ENCODE measurements around the gene LARGE2. TPM values are rescaled to one million over a fixed set of nuclear protein-coding genes. Genes with fewer than 3 reads are reported as not detected.

The LARGE2 gene
- total RNA-seq, 1 donor from 2014 or later, result 0.36 TPM

DNA sequence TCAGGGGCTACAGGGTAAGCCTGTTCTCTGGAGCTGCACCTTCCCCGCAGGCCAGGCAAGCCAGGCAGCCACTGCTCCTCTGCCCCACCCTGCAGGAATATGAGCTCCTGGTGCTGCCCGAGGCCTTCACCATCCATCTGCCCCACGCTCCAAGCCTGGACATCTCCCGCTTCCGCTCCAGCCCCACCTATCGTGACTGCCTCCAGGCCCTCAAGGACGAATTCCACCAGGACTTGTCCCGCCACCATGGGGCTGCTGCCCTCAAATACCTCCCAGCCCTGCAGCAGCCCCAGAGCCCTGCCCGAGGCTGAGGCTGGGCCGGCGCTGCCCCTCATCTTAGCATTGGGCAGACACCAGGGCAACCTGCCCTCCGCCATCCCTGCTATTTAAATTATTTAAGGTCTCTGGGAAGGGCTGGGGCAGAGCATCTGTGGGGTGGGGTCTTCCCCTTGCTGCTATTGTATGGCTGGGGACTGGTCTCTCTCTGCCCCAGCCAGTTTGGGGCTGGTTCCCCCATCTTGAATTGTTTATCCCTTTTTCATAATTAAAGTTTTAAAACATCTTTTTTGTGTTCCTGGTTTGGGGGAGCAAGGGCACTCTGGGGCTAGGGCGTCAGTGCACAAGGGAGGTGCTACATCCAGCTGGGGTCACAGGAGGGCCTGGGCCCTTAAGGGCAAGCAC lies 6.2 kb downstream of the LARGE2 start:
- intact Hi-C loops (cut with micrococcal nuclease), result no loop called here

DNA sequence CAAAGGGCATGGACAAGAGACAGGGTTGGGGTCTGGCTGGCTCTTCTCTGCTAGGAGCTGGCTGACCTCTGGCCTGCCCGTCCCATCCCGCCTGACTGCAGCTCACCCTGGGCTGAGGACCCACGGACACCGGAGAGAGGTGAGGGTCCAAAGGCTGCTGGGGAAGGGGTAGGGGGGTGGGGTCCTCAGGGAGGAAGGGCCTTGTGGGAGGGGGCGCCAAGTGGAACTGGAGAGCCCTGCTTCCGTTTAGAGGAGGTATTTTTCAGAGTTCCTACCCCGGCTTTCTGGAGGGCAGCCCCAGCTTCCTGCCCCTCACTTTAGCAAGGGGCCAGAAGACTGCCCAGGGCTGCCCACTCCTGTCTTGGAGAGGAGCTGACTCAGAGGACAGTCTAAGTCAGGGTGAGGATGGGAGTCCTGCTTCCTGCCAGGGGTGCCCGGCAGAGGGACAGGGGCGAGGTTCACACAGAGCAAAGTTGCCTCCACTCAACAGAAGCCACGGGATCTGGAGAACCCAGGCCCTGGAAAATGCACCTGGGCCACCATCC lies 7.1 kb downstream of the LARGE2 start:
- intact Hi-C loops (cut with micrococcal nuclease), result no loop called here

DNA sequence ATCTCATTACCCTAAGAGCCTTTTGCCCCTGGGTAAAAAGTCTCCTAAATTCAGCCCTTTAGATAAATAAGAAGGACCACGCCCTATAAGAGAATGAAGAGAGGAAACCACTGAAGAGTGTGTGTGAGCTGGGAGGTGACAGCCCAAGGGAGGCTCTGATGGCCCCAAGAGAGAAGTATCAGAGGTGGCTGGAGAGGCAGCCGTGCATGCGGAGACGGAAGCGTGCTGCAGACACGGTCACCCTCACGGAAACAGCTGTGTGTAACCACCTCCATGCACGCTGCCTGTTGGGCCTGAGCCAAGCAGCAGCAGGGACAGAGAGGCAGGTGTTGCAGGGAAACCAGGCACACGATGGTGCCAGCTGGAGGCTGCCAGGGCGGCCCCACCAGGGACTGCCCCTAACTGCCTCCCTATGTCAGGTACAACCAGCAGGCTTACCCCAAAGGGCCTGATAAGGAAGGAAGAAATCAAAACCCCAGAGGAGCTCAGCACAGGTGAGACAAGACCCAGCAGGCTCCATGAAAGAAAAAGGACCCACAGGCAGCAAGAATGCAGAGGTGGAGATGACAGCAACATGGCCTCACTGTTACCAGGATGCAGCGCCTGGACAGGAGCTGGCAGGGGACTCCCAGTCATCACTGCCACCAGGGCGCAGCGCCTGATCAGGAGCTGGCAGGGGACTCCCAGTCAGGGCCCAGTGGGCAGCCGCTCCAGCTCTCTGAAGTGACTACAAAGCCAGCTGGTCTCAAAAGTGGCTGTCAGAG lies 7.8 kb downstream of the LARGE2 start:
- intact Hi-C loops (cut with micrococcal nuclease), result no loop called here

GRCh38 chr11:45930951-45931570 lies 8.6 kb downstream of the LARGE2 start:
- intact Hi-C loops (cut with micrococcal nuclease), result no loop called here

- intact Hi-C loops (cut with micrococcal nuclease), result no loop called here
Measured at GRCh38 chr11:45931739-45932138, 9.3 kb downstream of the LARGE2 start.

DNA sequence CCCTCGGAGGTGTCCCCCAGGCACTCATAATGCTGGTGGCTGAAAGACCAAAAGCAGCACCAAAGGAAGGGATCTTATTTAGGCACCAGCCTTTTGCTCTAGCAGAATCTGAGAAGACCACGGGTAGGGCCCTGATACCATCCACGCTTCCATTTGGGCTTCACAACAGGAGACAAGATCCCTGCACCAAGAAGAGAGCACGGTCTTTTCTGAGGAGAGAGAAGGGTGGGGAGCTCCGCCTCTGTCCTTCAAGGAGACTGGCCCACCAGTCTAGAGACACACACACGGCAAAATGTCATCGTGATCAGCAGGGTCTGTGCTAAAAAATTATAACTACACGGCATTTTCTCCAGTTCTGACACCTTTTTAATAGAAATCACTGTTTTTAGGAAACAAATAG lies 9.8 kb downstream of the LARGE2 start:
- intact Hi-C loops (cut with micrococcal nuclease), result no loop called here

DNA sequence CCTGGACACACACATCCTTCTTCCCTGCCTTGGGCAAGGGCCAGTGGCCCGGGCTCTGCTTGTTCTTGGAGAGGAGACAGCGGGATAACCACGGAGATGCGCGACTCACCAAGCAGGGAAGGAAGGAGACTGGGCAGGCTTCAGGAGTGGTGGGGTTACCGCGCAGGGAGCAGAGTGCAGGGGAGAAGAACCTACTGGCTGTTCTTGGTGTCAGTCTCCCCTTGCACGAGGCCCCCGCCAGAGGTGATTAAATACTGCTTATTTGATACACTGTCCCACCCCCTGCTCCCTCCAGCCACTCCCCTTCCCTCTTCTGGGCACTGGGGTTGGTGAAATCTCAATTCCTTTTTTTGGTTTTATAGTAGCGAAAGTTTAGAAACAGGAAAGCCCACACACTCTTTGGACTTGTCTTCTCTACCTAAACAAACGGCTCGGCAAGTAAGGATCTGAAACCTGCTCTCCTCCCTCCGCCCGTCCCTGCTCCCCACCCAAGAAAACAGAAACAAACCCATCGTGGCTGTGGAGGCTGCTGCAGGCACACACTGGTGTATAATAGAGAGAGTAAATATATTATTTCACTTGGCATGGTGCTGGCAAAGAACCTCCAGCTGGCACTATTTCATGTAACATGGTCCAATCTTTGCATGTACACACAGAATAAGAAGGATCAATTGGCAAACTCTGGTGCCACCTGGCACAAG lies 10.8 kb downstream of the LARGE2 start:
- intact Hi-C loops (cut with micrococcal nuclease), result no loop called here

DNA sequence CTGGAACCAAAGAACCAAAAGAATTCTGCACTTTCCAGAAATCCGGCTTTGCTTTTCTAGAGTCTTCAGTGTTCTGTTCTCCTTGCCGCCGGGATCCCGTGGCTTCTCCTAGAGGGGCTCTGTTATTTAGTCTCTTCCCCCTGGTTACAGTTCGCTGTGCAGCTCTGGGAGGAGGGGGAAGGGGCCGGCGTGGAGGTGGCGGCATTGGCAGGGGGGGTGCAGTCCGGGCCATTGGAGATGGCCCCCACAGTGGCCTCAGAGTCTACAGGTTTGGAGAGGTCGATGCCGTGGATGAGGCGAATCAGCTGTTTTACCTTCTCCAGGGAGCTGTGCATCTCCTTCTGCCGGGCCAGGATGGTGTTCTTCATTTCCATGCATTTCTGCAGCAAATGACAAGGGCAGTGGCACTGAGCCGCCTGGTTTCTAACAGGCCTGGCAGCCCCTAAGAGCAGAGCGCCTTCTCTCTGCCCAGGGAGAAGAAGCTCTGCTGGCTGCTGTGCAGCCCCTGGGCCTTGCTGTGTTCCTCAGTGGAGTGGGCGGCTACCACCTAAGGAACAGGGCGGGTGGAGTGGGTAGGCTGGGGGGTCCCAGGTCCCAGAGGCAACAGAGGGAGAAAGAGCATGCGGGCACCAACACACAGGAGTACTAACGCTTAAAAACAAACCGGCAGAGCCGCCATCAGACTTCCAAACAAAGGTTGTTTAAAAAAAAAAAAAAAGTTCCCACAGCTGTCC lies 11.6 kb downstream of the LARGE2 start:
- intact Hi-C loops (cut with micrococcal nuclease), result no loop called here

- intact Hi-C loops (cut with micrococcal nuclease), result no loop called here
Measured at GRCh38 chr11:45934580-45935318, 12.3 kb downstream of the LARGE2 start.

DNA sequence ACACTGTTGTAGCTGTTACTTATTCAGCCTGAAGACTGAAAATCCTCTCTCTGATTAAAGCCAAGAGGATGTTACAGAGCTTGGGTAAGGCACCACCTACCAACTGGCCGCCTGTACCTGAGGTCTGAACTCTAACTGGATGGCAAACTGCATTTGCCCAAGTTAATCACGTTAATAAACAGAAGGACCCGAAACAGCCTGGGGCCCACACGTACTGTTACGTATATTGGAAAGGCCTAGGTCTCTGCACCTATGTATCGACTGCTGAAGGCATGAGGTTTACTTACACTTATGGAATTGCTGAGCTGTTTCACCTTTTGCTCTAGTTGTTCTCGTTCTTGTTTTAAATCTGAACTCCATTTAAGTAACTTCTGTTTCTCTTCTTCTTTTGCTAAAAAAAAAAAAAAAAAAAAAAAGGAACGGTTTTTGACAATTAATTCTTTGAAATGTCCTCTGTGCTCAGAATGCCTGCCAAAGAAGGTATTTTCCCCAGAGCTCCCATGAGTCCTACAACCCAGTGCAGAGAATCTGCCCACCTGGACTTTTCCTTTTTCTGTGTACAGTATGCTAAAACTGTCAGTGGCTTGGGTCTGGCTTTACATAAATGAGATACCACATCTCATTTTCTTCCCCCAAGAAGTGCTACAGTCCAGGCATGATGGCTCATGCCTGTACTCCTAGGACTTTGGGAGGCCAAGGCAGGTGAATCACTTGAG lies 13.1 kb downstream of the LARGE2 start:
- intact Hi-C loops (cut with micrococcal nuclease), result no loop called here

GRCh38 chr11:45936511-45937054 lies 14.1 kb downstream of the LARGE2 start:
- intact Hi-C loops (cut with micrococcal nuclease), result no loop called here

DNA sequence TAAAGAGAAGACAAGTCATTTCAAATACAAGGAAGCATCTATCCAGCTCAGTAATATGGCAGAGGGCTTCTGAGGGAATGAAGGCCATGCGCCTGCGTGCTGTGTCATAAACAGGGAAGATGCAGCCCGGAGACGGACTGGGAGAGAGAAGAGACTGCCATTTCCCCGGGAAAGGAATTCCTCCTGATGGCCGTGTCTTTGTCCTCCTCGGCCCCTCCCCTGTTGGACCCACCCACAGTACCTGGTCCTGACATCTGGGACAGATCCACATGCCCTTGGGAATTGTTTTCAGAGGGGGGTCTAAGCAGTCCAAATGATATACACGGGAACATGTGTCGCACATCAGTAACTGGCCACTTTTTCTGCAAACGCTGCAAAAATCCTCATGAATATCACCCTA lies 15.5 kb downstream of the LARGE2 start:
- intact Hi-C loops (cut with micrococcal nuclease), result no loop called here

GRCh38 chr11:45939836-45940235 lies 17.4 kb downstream of the LARGE2 start:
- intact Hi-C loops (cut with micrococcal nuclease), result no loop called here

GRCh38 chr11:45941285-45941684 lies 18.8 kb downstream of the LARGE2 start:
- intact Hi-C loops (cut with micrococcal nuclease), result no loop called here

DNA sequence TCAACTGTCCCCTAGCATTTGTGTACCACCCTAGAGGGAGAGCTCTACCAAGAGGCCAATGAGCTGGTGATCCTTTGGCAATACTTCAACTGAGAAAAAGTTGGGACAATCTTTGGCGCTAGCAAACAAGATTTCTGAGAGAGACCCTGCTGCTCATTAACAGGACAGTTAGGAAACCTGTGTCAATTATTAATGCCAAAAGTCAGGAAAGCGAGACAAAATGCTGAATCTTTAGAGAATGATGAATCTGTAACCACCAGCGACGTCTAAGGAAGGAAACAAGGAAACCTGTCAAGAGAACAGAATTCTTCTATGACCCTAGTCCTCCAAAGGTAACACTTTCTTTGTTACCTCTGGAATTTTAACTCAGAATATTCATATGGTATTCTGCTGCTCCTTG lies 19.9 kb downstream of the LARGE2 start:
- intact Hi-C loops (cut with micrococcal nuclease), result no loop called here

GRCh38 chr11:45945397-45945999 lies 23.0 kb downstream of the LARGE2 start:
- intact Hi-C loops (cut with micrococcal nuclease), result no loop called here

DNA sequence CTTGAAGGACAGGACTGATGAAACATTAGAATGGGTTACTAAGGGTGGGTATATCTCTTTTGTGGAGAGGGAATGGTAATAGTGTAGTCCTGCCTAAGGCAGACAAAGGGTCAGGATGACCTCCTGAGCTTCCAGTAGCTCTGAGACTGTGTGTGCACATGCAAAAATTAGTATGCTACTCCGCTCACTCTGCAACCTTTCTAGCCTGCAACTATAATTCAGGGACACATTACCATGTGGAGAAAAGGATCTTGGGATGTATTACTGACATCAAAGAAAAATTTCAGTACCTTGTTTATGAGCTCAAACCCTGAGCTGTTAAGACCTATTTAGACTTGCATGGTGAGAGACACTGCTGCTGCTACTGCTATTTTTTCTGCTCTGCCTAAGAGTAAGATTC lies 25.4 kb downstream of the LARGE2 start:
- intact Hi-C loops (cut with micrococcal nuclease), result no loop called here

GRCh38 chr11:45948356-45948755 lies 25.9 kb downstream of the LARGE2 start:
- intact Hi-C loops (cut with micrococcal nuclease), result no loop called here

GRCh38 chr11:45949992-45950407 lies 27.5 kb downstream of the LARGE2 start:
- intact Hi-C loops (cut with micrococcal nuclease), result no loop called here
